ENCODE measurements around the gene GRIPAP1.
"Not testable (repeated sequence)": the region's sequence is repeated elsewhere in the genome, so short reads cannot be mapped to it uniquely, and the experiment has no call there.

GRIPAP1 gene

GRCh38 chrX:48983896-48984295 lies 18.2 kb downstream of the GRIPAP1 start:
- no CpG with 5 or more reads among the region's 3 CpGs for WGBS
- Histone ChIP-seq H3K14ac (ENCODE audit: low read length in 2 of 2) (no peak overlapping the region), H2BK5ac (ENCODE audit: low read depth, low read length, poor library complexity, severe bottlenecking) (no peak overlapping the region), H3K4me3 (ENCODE audit: insufficient read depth in 1 of 2, low read depth in 1 of 2, low read length in 2 of 2) (no peak overlapping the region), H2AFZ (ENCODE audit: low read depth, low read length) (no peak overlapping the region), H3K4ac (ENCODE audit: low read depth in 1 of 2, low read length in 2 of 2) (no peak overlapping the region), H3K79me1 (replicated peaks; ENCODE audit: low read length, poor library complexity, severe bottlenecking) (peaks cover 3% of the 10 kb centered on the region), H3K9ac (ENCODE audit: low read length) (no peak overlapping the region), H3K4me2 (ENCODE audit: low read length, poor library complexity, severe bottlenecking) (no peak overlapping the region), H3K4me1 (ENCODE audit: control insufficient read depth, insufficient read depth, low read depth, low read length) (no peaks in the 10 kb centered on the region), H2BK120ac (ENCODE audit: low read depth, low read length) (no peak overlapping the region), H4K91ac (ENCODE audit: low read length) (no peak overlapping the region), H2AK5ac (ENCODE audit: low read length, severe bottlenecking) (no peak overlapping the region), H3K9me3 (ENCODE audit: control insufficient read depth, low read length) (no peaks in the 10 kb centered on the region), H3K27me3 (ENCODE audit: control insufficient read depth in 1 of 2, insufficient read depth in 1 of 2, low read length in 2 of 2) (no peaks in the 10 kb centered on the region), H3K23ac (ENCODE audit: low read length in 2 of 2) (no peak overlapping the region), H2BK12ac (ENCODE audit: low read length in 2 of 2) (no peak overlapping the region), H3K36me3 (ENCODE audit: control insufficient read depth in 1 of 2, insufficient read depth in 2 of 2, low read depth in 1 of 2, low read length in 2 of 2) (peaks cover 41 to 51% of the 10 kb centered on the region in 2 experiments), H3K27ac (ENCODE audit: low read length, poor library complexity, severe bottlenecking) (no peak overlapping the region), H3K18ac (ENCODE audit: low read depth in 1 of 2, low read length in 2 of 2) (no peak overlapping the region), H4K8ac (ENCODE audit: low read length) (no peak overlapping the region), H2BK15ac (ENCODE audit: low read depth, poor library complexity, severe bottlenecking) (no peak overlapping the region)
- DNase-seq, result no peak

DNA sequence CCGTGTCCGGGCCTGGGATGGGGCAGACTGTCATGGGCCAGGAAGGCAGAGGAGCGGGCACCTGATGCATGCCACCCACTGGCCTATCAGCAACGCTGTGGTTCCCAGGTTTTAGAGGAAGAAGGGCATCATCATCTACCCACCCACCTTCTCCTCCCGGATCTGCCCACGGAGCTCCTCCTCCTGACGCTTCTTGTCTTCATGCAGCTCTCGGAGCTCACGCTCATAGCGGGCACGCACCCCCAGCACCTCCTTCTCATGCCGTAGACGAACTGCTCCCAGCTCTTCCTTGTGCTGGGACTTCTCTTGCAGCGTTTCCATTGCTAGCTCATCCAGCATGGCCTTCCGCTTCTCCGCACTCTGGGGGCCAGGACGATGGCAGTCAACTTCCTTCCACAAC lies 19.0 kb downstream of the GRIPAP1 start:
- H3K23ac ChIP-seq (ENCODE audit: low read length in 2 of 2), result no peak overlapping the region
- H3K4ac ChIP-seq (ENCODE audit: low read depth in 1 of 2, low read length in 2 of 2), result no peak overlapping the region
- no peak overlapping the region for H3K14ac ChIP-seq (ENCODE audit: low read length in 2 of 2)
- peaks cover 42 to 48% of the 10 kb centered on the region in 2 experiments for H3K36me3 ChIP-seq (ENCODE audit: control insufficient read depth in 1 of 2, insufficient read depth in 2 of 2, low read depth in 1 of 2, low read length in 2 of 2)
- H2BK15ac ChIP-seq (ENCODE audit: low read depth, poor library complexity, severe bottlenecking), result no peak overlapping the region
- no peak overlapping the region for H3K9ac ChIP-seq (ENCODE audit: low read length)
- 97% methylated on average over 17 of the region's 17 CpGs for WGBS
- no peak overlapping the region for H3K18ac ChIP-seq (ENCODE audit: low read depth in 1 of 2, low read length in 2 of 2)
- H4K91ac ChIP-seq (ENCODE audit: low read length), result no peak overlapping the region
- H3K4me2 ChIP-seq (ENCODE audit: low read length, poor library complexity, severe bottlenecking), result no peak overlapping the region
- H3K9me3 ChIP-seq (ENCODE audit: control insufficient read depth, low read length), result no peaks in the 10 kb centered on the region
- H2AFZ ChIP-seq (ENCODE audit: low read depth, low read length), result no peak overlapping the region
- no peak overlapping the region for H3K4me3 ChIP-seq (ENCODE audit: insufficient read depth in 1 of 2, low read depth in 1 of 2, low read length in 2 of 2)
- no peak overlapping the region for H3K27ac ChIP-seq (ENCODE audit: low read length, poor library complexity, severe bottlenecking)
- DNase-seq, result no peak
- no peak overlapping the region for H2BK12ac ChIP-seq (ENCODE audit: low read length in 2 of 2)
- H2BK120ac ChIP-seq (ENCODE audit: low read depth, low read length), result no peak overlapping the region
- peaks cover 3% of the 10 kb centered on the region for H3K79me1 ChIP-seq (replicated peaks; ENCODE audit: low read length, poor library complexity, severe bottlenecking)
- H4K8ac ChIP-seq (ENCODE audit: low read length), result no peak overlapping the region
- H2BK5ac ChIP-seq (ENCODE audit: low read depth, low read length, poor library complexity, severe bottlenecking), result no peak overlapping the region
- peaks cover 0 to 2% of the 10 kb centered on the region in 2 experiments for H3K27me3 ChIP-seq (ENCODE audit: control insufficient read depth in 1 of 2, insufficient read depth in 1 of 2, low read length in 2 of 2)
- H3K4me1 ChIP-seq (ENCODE audit: control insufficient read depth, insufficient read depth, low read depth, low read length), result no peaks in the 10 kb centered on the region
- H2AK5ac ChIP-seq (ENCODE audit: low read length, severe bottlenecking), result no peak overlapping the region

- no peak overlapping the region for H3K27ac ChIP-seq (ENCODE audit: low read length, poor library complexity, severe bottlenecking)
- H3K9ac ChIP-seq (ENCODE audit: low read length), result no peak overlapping the region
- no peak for DNase-seq
- H2BK15ac ChIP-seq (ENCODE audit: low read depth, poor library complexity, severe bottlenecking), result no peak overlapping the region
- H3K18ac ChIP-seq (ENCODE audit: low read depth in 1 of 2, low read length in 2 of 2), result no peak overlapping the region
- H3K27me3 ChIP-seq (ENCODE audit: control insufficient read depth in 1 of 2, insufficient read depth in 1 of 2, low read length in 2 of 2), result peaks cover 0 to 5% of the 10 kb centered on the region in 2 experiments
- peaks cover 3% of the 10 kb centered on the region for H3K79me1 ChIP-seq (replicated peaks; ENCODE audit: low read length, poor library complexity, severe bottlenecking)
- 91% methylated on average over 2 of the region's 10 CpGs for WGBS
- H4K8ac ChIP-seq (ENCODE audit: low read length), result no peak overlapping the region
- H3K4ac ChIP-seq (ENCODE audit: low read depth in 1 of 2, low read length in 2 of 2), result no peak overlapping the region
- no peaks in the 10 kb centered on the region for H3K4me1 ChIP-seq (ENCODE audit: control insufficient read depth, insufficient read depth, low read depth, low read length)
- H2BK12ac ChIP-seq (ENCODE audit: low read length in 2 of 2), result no peak overlapping the region
- no peak overlapping the region for H2AFZ ChIP-seq (ENCODE audit: low read depth, low read length)
- peaks cover 39 to 52% of the 10 kb centered on the region in 2 experiments for H3K36me3 ChIP-seq (ENCODE audit: control insufficient read depth in 1 of 2, insufficient read depth in 2 of 2, low read depth in 1 of 2, low read length in 2 of 2)
- H4K91ac ChIP-seq (ENCODE audit: low read length), result no peak overlapping the region
- no peak overlapping the region for H3K4me3 ChIP-seq (ENCODE audit: insufficient read depth in 1 of 2, low read depth in 1 of 2, low read length in 2 of 2)
- no peak overlapping the region for H2BK5ac ChIP-seq (ENCODE audit: low read depth, low read length, poor library complexity, severe bottlenecking)
- no peak overlapping the region for H3K23ac ChIP-seq (ENCODE audit: low read length in 2 of 2)
- H2BK120ac ChIP-seq (ENCODE audit: low read depth, low read length), result no peak overlapping the region
- no peaks in the 10 kb centered on the region for H3K9me3 ChIP-seq (ENCODE audit: control insufficient read depth, low read length)
- no peak overlapping the region for H2AK5ac ChIP-seq (ENCODE audit: low read length, severe bottlenecking)
- no peak overlapping the region for H3K14ac ChIP-seq (ENCODE audit: low read length in 2 of 2)
- H3K4me2 ChIP-seq (ENCODE audit: low read length, poor library complexity, severe bottlenecking), result no peak overlapping the region
Observed at GRCh38 chrX:48981178-48981577, 20.9 kb downstream of the GRIPAP1 start.

- 97% methylated on average over 2 of the region's 10 CpGs for WGBS
- not testable (repeated sequence) for H3K14ac ChIP-seq (ENCODE audit: low read length in 2 of 2); H3K23ac ChIP-seq (ENCODE audit: low read length in 2 of 2); H4K91ac ChIP-seq (ENCODE audit: low read length); H3K4ac ChIP-seq (ENCODE audit: low read depth in 1 of 2, low read length in 2 of 2); H2AK5ac ChIP-seq (ENCODE audit: low read length, severe bottlenecking); H3K4me1 ChIP-seq (ENCODE audit: control insufficient read depth, insufficient read depth, low read depth, low read length); H3K9me3 ChIP-seq (ENCODE audit: control insufficient read depth, low read length); H3K79me1 ChIP-seq (replicated peaks; ENCODE audit: low read length, poor library complexity, severe bottlenecking); H2BK15ac ChIP-seq (ENCODE audit: low read depth, poor library complexity, severe bottlenecking); H3K4me2 ChIP-seq (ENCODE audit: low read length, poor library complexity, severe bottlenecking); H3K4me3 ChIP-seq (ENCODE audit: insufficient read depth in 1 of 2, low read depth in 1 of 2, low read length in 2 of 2); H3K27ac ChIP-seq (ENCODE audit: low read length, poor library complexity, severe bottlenecking); H2AFZ ChIP-seq (ENCODE audit: low read depth, low read length); H2BK5ac ChIP-seq (ENCODE audit: low read depth, low read length, poor library complexity, severe bottlenecking); H4K8ac ChIP-seq (ENCODE audit: low read length); H2BK12ac ChIP-seq (ENCODE audit: low read length in 2 of 2); DNase-seq; H2BK120ac ChIP-seq (ENCODE audit: low read depth, low read length); H3K18ac ChIP-seq (ENCODE audit: low read depth in 1 of 2, low read length in 2 of 2); H3K9ac ChIP-seq (ENCODE audit: low read length); H3K27me3 ChIP-seq (ENCODE audit: control insufficient read depth in 1 of 2, insufficient read depth in 1 of 2, low read length in 2 of 2)
- peaks cover 43 to 55% of the 10 kb centered on the region in 2 experiments for H3K36me3 ChIP-seq (ENCODE audit: control insufficient read depth in 1 of 2, insufficient read depth in 2 of 2, low read depth in 1 of 2, low read length in 2 of 2)
Observed at GRCh38 chrX:48980341-48980740, 21.7 kb downstream of the GRIPAP1 start.
